Measurements from ENCODE around the gene STIMATE. TPM values are rescaled to one million over a fixed set of nuclear protein-coding genes. Genes with fewer than 3 reads are reported as not detected.
A peak's percentile ranks its signal among the peaks of the same experiment; 100 is the strongest.

The STIMATE gene
- total RNA-seq, 3 donors from 2014 or later (not counting 1 experiment from before 2014, with no cell fraction given): 24.6 to 35.0 (median 33.1) TPM

DNA sequence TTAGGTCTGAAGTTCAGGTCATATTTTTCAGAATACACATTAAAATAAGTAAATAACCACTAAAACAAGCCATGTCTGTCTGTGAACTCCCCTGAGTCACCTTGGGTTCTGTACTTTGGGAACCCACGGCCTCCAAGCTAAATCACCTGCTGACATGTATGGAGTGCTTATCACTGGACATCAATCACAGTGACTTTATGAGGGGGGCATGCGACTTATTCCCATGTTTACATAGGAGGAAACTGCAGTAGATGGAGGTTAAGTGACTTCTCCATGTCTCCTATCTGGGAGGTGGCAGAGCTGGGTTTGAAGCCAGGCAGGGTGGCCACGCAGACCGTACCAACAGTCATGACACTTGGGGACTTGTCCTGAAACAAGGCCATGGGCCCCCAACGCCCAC lies 75.0 kb downstream of the STIMATE start:
- DNase-seq: no peak
- Histone ChIP-seq H3K27ac (ENCODE audit: low read length) (no peak overlapping the region), H3K36me3 (ENCODE audit: control insufficient read depth, insufficient read depth, low read length) (peaks cover 7% of the 10 kb centered on the region), H3K4me3 (ENCODE audit: low read length) (no peak overlapping the region), H3K27me3 (ENCODE audit: control insufficient read depth, insufficient read depth, low read length) (no peaks in the 10 kb centered on the region), H3K4me1 (ENCODE audit: control insufficient read depth, insufficient read depth, low read length) (no peaks in the 10 kb centered on the region), H3K9me3 (ENCODE audit: control insufficient read depth, insufficient read depth, low read length) (no peaks in the 10 kb centered on the region)
- no peak overlapping the region for H3K4me3 Mint-ChIP-seq
- 94% methylated on average over 5 of the region's 5 CpGs for WGBS (ENCODE audit: insufficient coverage)
- no peak for ATAC-seq
- H3K36me3 Mint-ChIP-seq: no peaks in the 10 kb centered on the region
- TF ChIP-seq, protein P1, sequence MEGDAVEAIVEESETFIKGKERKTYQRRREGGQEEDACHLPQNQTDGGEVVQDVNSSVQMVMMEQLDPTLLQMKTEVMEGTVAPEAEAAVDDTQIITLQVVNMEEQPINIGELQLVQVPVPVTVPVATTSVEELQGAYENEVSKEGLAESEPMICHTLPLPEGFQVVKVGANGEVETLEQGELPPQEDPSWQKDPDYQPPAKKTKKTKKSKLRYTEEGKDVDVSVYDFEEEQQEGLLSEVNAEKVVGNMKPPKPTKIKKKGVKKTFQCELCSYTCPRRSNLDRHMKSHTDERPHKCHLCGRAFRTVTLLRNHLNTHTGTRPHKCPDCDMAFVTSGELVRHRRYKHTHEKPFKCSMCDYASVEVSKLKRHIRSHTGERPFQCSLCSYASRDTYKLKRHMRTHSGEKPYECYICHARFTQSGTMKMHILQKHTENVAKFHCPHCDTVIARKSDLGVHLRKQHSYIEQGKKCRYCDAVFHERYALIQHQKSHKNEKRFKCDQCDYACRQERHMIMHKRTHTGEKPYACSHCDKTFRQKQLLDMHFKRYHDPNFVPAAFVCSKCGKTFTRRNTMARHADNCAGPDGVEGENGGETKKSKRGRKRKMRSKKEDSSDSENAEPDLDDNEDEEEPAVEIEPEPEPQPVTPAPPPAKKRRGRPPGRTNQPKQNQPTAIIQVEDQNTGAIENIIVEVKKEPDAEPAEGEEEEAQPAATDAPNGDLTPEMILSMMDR (IDR thresholded peaks at IDR 0.05): no peak
- no peaks in the 10 kb centered on the region for H3K9me3 Mint-ChIP-seq
- no peaks in the 10 kb centered on the region for H3K27me3 Mint-ChIP-seq (ENCODE audit: low read depth in 2 of 2)
- intact Hi-C loops (cut with micrococcal nuclease): no loop called here
- H3K4me1 Mint-ChIP-seq: no peaks in the 10 kb centered on the region
- H3K27ac Mint-ChIP-seq: no peak overlapping the region

DNA sequence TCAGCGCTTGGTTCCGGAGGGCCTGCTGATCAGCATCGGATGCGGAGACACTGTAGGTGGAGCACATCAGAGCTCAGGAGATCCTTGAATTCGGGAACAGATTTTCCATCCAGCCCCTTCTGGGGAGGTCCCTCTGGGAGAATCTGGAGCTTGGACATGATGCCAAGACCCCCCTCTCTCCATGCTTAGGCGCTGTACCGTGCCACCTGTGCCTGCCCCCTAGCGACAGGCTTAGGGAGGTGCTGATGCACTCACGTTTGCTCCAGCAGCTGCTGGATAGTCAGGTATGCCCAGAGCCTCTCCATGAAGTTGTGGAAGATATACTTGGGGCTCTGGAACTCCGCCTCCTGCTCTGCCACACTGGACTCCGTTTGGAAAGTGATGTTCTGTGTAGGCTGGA lies 76.6 kb downstream of the STIMATE start:
- Histone ChIP-seq H3K27ac (ENCODE audit: low read length) (no peak overlapping the region), H3K36me3 (ENCODE audit: control insufficient read depth, insufficient read depth, low read length) (peaks cover 7% of the 10 kb centered on the region), H3K4me3 (ENCODE audit: low read length) (no peak overlapping the region), H3K9me3 (ENCODE audit: control insufficient read depth, insufficient read depth, low read length) (no peaks in the 10 kb centered on the region), H3K4me1 (ENCODE audit: control insufficient read depth, insufficient read depth, low read length) (no peaks in the 10 kb centered on the region), H3K27me3 (ENCODE audit: control insufficient read depth, insufficient read depth, low read length) (no peaks in the 10 kb centered on the region)
- Mint-ChIP-seq H3K4me3 (no peak overlapping the region), H3K36me3 (no peaks in the 10 kb centered on the region), H3K27me3 (ENCODE audit: low read depth in 2 of 2) (no peaks in the 10 kb centered on the region), H3K4me1 (no peaks in the 10 kb centered on the region), H3K9me3 (no peaks in the 10 kb centered on the region), H3K27ac (no peak overlapping the region)
- TF ChIP-seq, protein P1 (IDR thresholded peaks at IDR 0.05): peak; percentile 22
- ATAC-seq (no peak), DNase-seq (peak in 1 of 2 donors; percentile 40)
- 72% methylated on average over 11 of the region's 11 CpGs for WGBS (ENCODE audit: insufficient coverage)
- intact Hi-C loops (cut with micrococcal nuclease): no loop called here

DNA sequence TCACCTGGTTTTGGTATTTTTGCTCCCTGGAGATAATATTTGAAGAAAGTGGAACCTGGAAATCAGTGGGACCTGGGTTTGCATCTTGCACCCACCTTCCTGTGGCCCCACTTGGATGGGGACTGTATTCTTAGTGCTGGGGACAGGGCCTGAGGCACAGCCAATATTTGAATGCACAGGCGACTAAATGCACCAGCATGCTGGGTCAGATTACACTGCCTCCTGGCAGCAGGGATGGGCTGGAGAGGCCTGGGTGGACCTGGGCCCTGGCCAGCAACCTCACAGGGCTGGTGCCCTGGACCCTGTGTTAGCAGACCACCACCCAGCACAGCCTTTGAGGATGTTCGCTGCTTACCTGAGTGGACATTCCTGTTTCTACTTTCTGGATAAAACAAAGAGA lies 77.4 kb downstream of the STIMATE start:
- intact Hi-C loops (cut with micrococcal nuclease): no loop called here
- no peak for ATAC-seq
- WGBS (ENCODE audit: insufficient coverage): 98% methylated on average over 2 of the region's 2 CpGs

DNA sequence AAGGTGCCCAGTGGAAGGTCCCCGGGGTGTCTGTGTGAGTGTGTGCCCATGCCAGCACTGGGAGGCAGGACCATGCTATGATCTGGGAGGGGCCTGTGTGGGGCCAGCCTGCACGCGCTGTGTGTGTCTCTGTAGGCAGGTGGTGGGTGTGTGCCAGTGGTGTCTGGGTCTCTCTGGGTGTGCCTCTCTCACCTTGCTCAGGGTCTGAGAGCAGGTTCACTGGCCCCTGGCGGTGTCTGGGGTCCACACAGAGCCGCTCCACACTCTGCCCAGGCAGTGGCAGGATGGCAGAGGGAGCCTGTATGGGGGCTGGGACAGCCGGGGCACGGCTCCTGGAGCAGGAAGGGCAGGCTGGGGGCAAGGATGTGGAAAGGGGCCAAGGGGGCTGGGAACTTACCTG lies 79.5 kb downstream of the STIMATE start:
- TF ChIP-seq, protein P1 (IDR thresholded peaks at IDR 0.05): no peak
- no peaks in the 10 kb centered on the region for H3K4me1 Mint-ChIP-seq
- H3K9me3 Mint-ChIP-seq: no peaks in the 10 kb centered on the region
- H3K4me1 ChIP-seq (ENCODE audit: control insufficient read depth, insufficient read depth, low read length): no peaks in the 10 kb centered on the region
- H3K27ac Mint-ChIP-seq: no peak overlapping the region
- no peak for DNase-seq
- intact Hi-C loops (cut with micrococcal nuclease): no loop called here
- 94% methylated on average over 7 of the region's 7 CpGs for WGBS (ENCODE audit: insufficient coverage)
- no peak overlapping the region for H3K27ac ChIP-seq (ENCODE audit: low read length)
- no peaks in the 10 kb centered on the region for H3K36me3 ChIP-seq (ENCODE audit: control insufficient read depth, insufficient read depth, low read length)
- H3K27me3 ChIP-seq (ENCODE audit: control insufficient read depth, insufficient read depth, low read length): no peaks in the 10 kb centered on the region
- no peaks in the 10 kb centered on the region for H3K27me3 Mint-ChIP-seq (ENCODE audit: low read depth in 2 of 2)
- no peaks in the 10 kb centered on the region for H3K9me3 ChIP-seq (ENCODE audit: control insufficient read depth, insufficient read depth, low read length)
- H3K36me3 Mint-ChIP-seq: no peaks in the 10 kb centered on the region
- no peak for ATAC-seq
- no peak overlapping the region for H3K4me3 Mint-ChIP-seq
- H3K4me3 ChIP-seq (ENCODE audit: low read length): no peak overlapping the region

More for the DNA sequence above, 77.4 kb downstream of the STIMATE start:
- no peak for DNase-seq
- H3K9me3 ChIP-seq (ENCODE audit: control insufficient read depth, insufficient read depth, low read length): no peaks in the 10 kb centered on the region
- Mint-ChIP-seq H3K9me3 (no peaks in the 10 kb centered on the region), H3K4me3 (no peak overlapping the region), H3K36me3 (no peaks in the 10 kb centered on the region), H3K27ac (no peak overlapping the region), H3K4me1 (no peaks in the 10 kb centered on the region), H3K27me3 (ENCODE audit: low read depth in 2 of 2) (no peaks in the 10 kb centered on the region)
- H3K36me3 ChIP-seq (ENCODE audit: control insufficient read depth, insufficient read depth, low read length): peaks cover 7% of the 10 kb centered on the region
- no peaks in the 10 kb centered on the region for H3K4me1 ChIP-seq (ENCODE audit: control insufficient read depth, insufficient read depth, low read length)
- no peak overlapping the region for H3K4me3 ChIP-seq (ENCODE audit: low read length)
- TF ChIP-seq, protein P1 (IDR thresholded peaks at IDR 0.05): no peak
- no peaks in the 10 kb centered on the region for H3K27me3 ChIP-seq (ENCODE audit: control insufficient read depth, insufficient read depth, low read length)
- no peak overlapping the region for H3K27ac ChIP-seq (ENCODE audit: low read length)

Measured in natural killer cell (primary cell).